G401.6 (cell line): ENCODE results near the gene COL2A1.

Experiments used
- FAIRE-seq: peaks from 2 replicates; lab custom pipeline; 2012; peaks lifted over from hg19 to GRCh38; lab: Jason Lieb, UNC

Gene COL2A1

GRCh38 chr12:48004053-48004941 lies at the start of gene COL2A1:
Gene COL2A1 (minus strand): TSS chr12:48004476. CDS start chr12:48004321, 155 bp downstream.
- no peak for FAIRE-seq

DNA sequence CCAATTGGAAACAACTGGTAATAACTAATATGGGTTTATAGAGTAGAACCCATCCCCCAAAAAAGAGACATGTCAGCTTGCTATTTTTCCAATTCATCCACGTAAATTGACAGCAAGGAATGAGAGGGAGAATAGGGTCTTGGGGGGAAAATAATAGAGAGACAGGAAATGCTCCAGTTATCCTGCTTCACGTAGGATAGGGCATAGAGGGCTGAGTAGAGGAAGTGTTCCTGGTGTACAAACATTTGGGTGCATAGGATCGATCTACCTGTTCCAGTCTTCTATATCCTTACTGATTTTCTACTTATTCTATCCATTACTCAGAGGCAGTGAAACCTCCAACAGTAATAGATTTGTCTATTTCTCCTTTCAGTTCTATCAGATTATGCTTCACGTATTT lies 49.6 kb upstream of the COL2A1 start:
- no peak for FAIRE-seq

GRCh38 chr12:48053122-48053521 lies 48.8 kb upstream of the COL2A1 start:
- FAIRE-seq = no peak

DNA sequence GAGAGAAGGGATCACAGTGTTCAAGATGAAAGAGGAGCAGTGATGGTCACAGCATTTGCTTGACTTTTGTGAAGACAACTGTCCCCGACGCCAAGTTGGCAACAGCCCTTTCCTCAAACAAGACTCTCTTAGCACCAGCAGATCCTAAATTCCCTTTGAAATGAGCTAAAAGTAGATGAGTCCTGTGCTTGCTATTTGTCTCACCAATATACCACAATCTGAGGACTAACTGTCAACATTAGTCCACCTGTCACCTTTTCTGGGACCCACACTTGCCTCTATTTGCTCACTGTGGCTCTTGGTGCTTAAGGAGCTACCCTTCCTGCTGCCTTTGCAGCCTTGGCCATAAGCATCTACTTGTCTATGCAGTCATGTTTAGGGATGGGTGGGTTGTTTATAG lies 47.4 kb upstream of the COL2A1 start:
- no peak for FAIRE-seq

DNA sequence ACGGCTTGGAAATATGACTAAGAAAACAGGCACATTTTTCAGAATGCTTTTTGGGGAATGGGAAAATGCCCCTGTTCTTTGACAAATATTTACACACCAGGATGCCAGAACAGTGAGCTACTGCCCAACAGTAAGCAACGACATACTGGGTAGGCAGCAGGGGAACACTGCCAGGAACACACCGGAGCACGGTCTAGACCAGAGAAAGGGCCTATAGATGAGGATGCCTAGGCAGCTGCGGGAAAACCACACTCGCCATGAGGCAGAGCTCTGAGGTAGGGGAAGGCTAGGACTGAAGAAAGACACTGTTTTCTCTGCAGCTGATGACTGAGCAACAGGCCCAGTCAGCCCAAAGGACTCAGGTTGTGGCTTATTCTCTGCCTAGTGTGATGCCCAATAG lies 45.9 kb upstream of the COL2A1 start:
- FAIRE-seq = no peak

- no peak for FAIRE-seq
Measured at GRCh38 chr12:48045965-48046518, 41.8 kb upstream of the COL2A1 start.

GRCh38 chr12:48045061-48045846 lies 41.0 kb upstream of the COL2A1 start:
- FAIRE-seq = no peak

- FAIRE-seq = no peak
Measured at GRCh38 chr12:48044396-48044795, 40.1 kb upstream of the COL2A1 start.

DNA sequence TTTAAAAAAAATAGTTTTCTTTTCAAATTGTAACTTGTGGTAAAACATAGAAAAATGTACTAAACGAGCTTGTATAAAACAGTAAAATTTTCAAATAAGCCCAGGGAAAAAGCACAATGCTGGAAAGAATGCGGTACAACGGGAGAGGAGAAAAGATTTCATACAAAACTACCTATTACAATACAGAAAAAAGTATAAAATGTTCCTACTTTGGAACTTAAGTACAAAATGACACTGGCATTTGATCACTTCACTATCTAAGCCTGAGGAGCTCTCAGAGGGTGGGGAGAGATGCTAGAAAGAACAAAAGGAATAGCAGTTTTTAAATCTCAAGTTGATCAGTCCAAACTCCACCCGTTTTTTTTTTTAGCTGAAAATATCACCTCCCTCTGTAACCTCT lies 39.5 kb upstream of the COL2A1 start:
- FAIRE-seq = no peak

DNA sequence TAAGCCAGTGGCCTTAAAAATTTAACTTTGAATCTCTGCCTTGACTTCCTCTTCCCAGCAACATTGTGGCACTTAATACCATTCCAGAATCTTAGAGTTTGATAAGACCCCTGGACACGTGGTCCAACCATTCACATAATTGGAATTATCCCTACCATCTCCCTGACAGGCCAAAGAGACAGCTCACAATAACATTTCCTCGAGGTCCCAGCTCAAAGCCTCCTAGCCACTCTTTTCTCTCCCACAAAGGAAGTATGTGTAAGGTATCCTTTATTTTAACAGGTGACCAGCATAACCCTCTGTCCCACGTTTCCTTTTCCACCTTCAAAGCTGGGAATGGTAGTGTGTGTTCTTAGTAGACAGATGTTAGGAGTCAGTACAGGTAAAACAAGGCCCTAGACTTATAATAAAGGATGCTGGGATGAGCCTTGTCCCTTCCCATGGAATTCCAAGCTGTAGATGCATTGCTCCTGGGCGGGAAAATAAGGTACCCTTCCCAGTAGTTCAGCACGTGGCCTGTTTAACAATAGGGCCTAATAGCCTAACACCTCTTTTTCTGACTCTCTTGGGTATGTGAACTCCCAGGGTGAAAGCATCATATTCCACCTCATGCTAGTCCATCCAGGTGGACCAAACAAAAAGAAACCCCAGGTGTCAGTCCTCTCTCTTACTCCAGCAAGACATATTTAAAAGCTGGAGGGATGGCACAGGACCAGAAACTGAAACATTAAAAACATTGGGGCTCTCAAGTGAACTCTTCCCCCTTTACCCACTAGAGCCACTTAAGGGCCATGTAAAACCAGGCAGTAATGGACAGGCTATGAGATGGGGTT lies 37.5 kb upstream of the COL2A1 start:
- FAIRE-seq = no peak

- FAIRE-seq = no peak
Measured at GRCh38 chr12:48040354-48040753, 36.1 kb upstream of the COL2A1 start.

GRCh38 chr12:48039151-48039550 lies 34.9 kb upstream of the COL2A1 start:
- no peak for FAIRE-seq

DNA sequence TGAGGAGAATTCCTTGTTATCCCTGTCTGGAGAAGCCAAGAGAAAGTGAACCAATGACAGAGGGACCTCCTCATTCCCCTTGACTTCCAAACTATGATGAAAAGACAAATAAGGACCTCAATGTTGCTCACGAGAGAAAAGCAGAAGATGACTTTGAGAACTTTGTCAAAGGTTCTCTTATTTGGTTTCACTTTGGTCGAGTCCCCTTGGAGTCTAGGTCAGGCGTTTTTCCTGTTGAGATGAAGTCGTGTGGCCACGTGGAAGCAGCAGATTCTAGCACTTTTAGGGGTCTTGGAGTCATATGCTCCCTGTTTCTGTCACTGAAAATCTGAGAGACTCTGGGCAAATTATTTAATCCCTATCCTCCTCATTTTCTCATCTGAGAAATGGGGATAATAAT lies 33.8 kb upstream of the COL2A1 start:
- no peak for FAIRE-seq

GRCh38 chr12:48037267-48037915 lies 33.1 kb upstream of the COL2A1 start:
- no peak for FAIRE-seq

GRCh38 chr12:48036818-48037217 lies 32.5 kb upstream of the COL2A1 start:
- no peak for FAIRE-seq

- FAIRE-seq = no peak
Measured at GRCh38 chr12:48034835-48035805, 30.8 kb upstream of the COL2A1 start.

GRCh38 chr12:48033451-48033850 lies 29.2 kb upstream of the COL2A1 start:
- no peak for FAIRE-seq

DNA sequence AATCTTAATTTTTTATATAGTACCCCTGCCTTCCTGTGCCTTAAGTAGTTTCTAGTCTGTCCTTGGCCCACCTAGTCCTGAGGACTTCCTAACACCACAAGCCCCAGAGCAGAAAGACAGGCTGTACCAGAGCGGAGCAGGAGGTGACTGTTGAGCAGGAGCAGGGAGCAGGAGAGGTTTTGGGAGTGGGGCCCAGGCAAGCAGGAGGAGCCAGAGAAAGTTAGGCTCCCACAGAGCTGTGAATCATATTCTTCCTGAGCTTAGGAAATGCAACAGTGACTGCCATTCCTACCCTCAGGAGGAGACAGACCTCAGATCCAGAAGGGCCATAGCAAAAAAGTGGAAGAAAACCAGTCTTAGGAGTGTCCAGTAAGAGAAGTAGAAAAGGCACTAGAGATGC lies 28.3 kb upstream of the COL2A1 start:
- FAIRE-seq = no peak

- no peak for FAIRE-seq
Measured at GRCh38 chr12:48031135-48031960, 27.1 kb upstream of the COL2A1 start.
